Measurements from ENCODE around the gene CADPS2.

DNA sequence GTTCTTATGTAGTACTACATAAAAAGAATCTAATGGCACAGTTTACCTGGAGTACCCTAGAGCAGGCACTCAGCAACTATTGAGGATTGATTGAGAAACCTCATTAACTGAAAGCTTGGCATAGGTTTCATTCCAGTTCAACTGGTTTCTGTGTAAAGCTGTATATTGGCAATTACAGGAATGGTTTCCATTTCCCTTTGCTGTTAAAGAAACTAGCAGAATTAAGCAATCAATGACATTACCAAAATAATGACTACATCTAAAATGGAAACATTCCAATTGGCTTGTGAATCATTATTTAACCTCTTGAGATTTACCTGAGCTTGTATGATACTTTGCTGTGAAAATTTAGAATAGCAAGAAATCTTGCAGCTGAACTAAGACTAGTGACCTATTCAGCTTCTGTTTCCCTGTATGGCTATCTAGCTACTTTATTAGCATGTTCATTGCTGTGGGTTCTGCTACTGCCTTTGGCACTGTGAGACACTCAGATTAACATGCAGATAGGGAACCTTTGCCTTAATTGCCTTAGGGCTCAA is 33.5 kb upstream of the CADPS2 start:
- TF ChIP-seq, protein P1, sequence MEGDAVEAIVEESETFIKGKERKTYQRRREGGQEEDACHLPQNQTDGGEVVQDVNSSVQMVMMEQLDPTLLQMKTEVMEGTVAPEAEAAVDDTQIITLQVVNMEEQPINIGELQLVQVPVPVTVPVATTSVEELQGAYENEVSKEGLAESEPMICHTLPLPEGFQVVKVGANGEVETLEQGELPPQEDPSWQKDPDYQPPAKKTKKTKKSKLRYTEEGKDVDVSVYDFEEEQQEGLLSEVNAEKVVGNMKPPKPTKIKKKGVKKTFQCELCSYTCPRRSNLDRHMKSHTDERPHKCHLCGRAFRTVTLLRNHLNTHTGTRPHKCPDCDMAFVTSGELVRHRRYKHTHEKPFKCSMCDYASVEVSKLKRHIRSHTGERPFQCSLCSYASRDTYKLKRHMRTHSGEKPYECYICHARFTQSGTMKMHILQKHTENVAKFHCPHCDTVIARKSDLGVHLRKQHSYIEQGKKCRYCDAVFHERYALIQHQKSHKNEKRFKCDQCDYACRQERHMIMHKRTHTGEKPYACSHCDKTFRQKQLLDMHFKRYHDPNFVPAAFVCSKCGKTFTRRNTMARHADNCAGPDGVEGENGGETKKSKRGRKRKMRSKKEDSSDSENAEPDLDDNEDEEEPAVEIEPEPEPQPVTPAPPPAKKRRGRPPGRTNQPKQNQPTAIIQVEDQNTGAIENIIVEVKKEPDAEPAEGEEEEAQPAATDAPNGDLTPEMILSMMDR (IDR thresholded peaks at IDR 0.05; ENCODE audit: low read length), result no peak
- TF ChIP-seq EZH2 (optimal IDR thresholded peaks at IDR 0.05; ENCODE audit: low read depth, low read length) (no peak), EZH2phosphoT487 (IDR thresholded peaks at IDR 0.05; ENCODE audit: low read length) (no peak)

All from MM.1S (cell line).